ENCODE results near the gene SMC1B. TPM values are rescaled to one million over a fixed set of nuclear protein-coding genes. Genes with fewer than 3 reads are reported as not detected.

The SMC1B gene
- total and polyA plus RNA-seq, 5 donors from 2014 or later, result not detected

DNA sequence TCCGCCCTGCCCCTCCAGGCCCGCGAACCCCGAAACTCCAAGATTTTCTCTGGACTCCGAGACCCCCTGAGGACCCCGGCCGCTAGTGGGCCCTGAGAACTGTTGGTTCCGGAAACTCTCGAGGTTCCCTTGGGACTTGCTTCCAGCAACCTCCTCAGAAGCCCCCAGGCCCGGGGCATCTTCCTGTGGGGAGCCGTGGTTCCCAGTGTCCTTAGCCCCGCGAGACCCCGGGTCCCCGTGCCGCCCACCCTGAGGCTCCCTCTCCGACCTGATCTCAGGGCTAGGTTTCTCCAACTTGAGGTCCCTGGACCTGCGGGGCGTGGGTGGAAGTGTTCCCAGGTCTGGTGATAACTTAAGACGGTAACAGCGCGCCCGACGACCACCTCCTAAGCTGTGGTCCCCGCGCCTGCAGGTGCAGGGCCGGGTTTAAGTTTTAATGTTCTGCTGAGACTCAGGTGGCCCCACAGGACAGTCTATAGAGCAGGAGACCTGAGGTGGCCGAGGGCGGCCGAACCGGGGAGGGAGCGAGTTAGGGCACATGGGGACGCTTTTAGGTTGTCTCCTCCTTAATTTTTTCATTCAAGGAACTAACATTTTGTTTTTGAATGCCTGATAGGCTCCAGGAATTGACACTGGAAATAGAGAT, 102.9 kb downstream of the SMC1B start:
- ATAC-seq (ENCODE audit: low read depth in 2 of 2) (no peak), DNase-seq (peak in 1 of 3 donors; percentile 24)
- peaks cover 11% of the 10 kb centered on the region for H3K36me3 Mint-ChIP-seq
- Histone ChIP-seq H3K4me3 (ENCODE audit: low read depth, low read length) (peak overlapping the region; percentile 73), H3K4me1 (ENCODE audit: control insufficient read depth, insufficient read depth, low read length, poor library complexity, severe bottlenecking) (peaks cover 62% of the 10 kb centered on the region), H3K27ac (ENCODE audit: insufficient read depth, low read length, poor library complexity, severe bottlenecking) (peak overlapping the region; percentile 88), H3K27me3 (ENCODE audit: control insufficient read depth, insufficient read depth, low read length) (no peaks in the 10 kb centered on the region), H3K36me3 (ENCODE audit: control insufficient read depth, insufficient read depth, low read length) (peaks cover 5% of the 10 kb centered on the region), H3K9me3 (ENCODE audit: control insufficient read depth in 2 of 2, low read length in 2 of 2) (no peaks in the 10 kb centered on the region)
- H3K4me1 Mint-ChIP-seq, result peaks cover 8 to 58% (median 42%) of the 10 kb centered on the region in 4 donors
- peaks cover 5% of the 10 kb centered on the region for H3K27me3 Mint-ChIP-seq
- peak overlapping the region; percentile 88 to 97 (median 96) for H3K4me3 Mint-ChIP-seq
- no peaks in the 10 kb centered on the region for H3K9me3 Mint-ChIP-seq
- peak overlapping the region; percentile 84 to 98 (median 98) for H3K27ac Mint-ChIP-seq

- peak within 1 kb of the TSS; percentile 73 for H3K4me3 ChIP-seq (ENCODE audit: low read depth, low read length)
- H3K4me1 ChIP-seq (ENCODE audit: control insufficient read depth, insufficient read depth, low read length, poor library complexity, severe bottlenecking), result peaks cover 55% of the 10 kb centered on the region
- Mint-ChIP-seq H3K9me3 (no peaks in the 10 kb centered on the region), H3K27me3 (peaks cover 5% of the 10 kb centered on the region), H3K4me3 (peak within 1 kb of the TSS; percentile 88 to 97 (median 96)), H3K4me1 (peaks cover 8 to 50% (median 35%) of the 10 kb centered on the region in 4 donors), H3K27ac (peak within 1 kb of the TSS; percentile 84 to 98 (median 98)), H3K36me3 (peaks cover 11% of the 10 kb centered on the region)
- peak; percentile 93 to 96 (median 94) for DNase-seq
- H3K36me3 ChIP-seq (ENCODE audit: control insufficient read depth, insufficient read depth, low read length), result peaks cover 5% of the 10 kb centered on the region
- no peaks in the 10 kb centered on the region for H3K9me3 ChIP-seq (ENCODE audit: control insufficient read depth in 2 of 2, low read length in 2 of 2)
- ATAC-seq (ENCODE audit: low read depth in 2 of 2), result peak; percentile 82 to 84
- no peaks in the 10 kb centered on the region for H3K27me3 ChIP-seq (ENCODE audit: control insufficient read depth, insufficient read depth, low read length)
- H3K27ac ChIP-seq (ENCODE audit: insufficient read depth, low read length, poor library complexity, severe bottlenecking), result peak within 1 kb of the TSS; percentile 88
Measured at GRCh38 chr22:45309422-45310227, 103.8 kb downstream of the SMC1B start, which contains the start of gene FAM118A. Gene FAM118A (plus strand): TSS chr22:45309934. CDS start chr22:45322380, 12,446 bp downstream.

GRCh38 chr22:45308957-45309421, 104.4 kb downstream of the SMC1B start:
- peaks cover 11% of the 10 kb centered on the region for H3K36me3 Mint-ChIP-seq
- peaks cover 5% of the 10 kb centered on the region for H3K27me3 Mint-ChIP-seq
- H3K4me1 Mint-ChIP-seq, result peaks cover 8 to 44% (median 29%) of the 10 kb centered on the region in 4 donors
- Histone ChIP-seq H3K27ac (ENCODE audit: insufficient read depth, low read length, poor library complexity, severe bottlenecking) (peak overlapping the region; percentile 88), H3K27me3 (ENCODE audit: control insufficient read depth, insufficient read depth, low read length) (no peaks in the 10 kb centered on the region), H3K4me3 (ENCODE audit: low read depth, low read length) (peak overlapping the region; percentile 64), H3K9me3 (ENCODE audit: control insufficient read depth in 2 of 2, low read length in 2 of 2) (no peaks in the 10 kb centered on the region), H3K4me1 (ENCODE audit: control insufficient read depth, insufficient read depth, low read length, poor library complexity, severe bottlenecking) (peaks cover 49% of the 10 kb centered on the region), H3K36me3 (ENCODE audit: control insufficient read depth, insufficient read depth, low read length) (peaks cover 5% of the 10 kb centered on the region)
- no peaks in the 10 kb centered on the region for H3K9me3 Mint-ChIP-seq
- DNase-seq, result peak in 1 of 3 donors; percentile 27
- H3K4me3 Mint-ChIP-seq, result peak overlapping the region; percentile 86 to 96 (median 94)
- no peak for ATAC-seq (ENCODE audit: low read depth in 2 of 2)
- H3K27ac Mint-ChIP-seq, result peak overlapping the region; percentile 84 to 98 (median 95)

DNA sequence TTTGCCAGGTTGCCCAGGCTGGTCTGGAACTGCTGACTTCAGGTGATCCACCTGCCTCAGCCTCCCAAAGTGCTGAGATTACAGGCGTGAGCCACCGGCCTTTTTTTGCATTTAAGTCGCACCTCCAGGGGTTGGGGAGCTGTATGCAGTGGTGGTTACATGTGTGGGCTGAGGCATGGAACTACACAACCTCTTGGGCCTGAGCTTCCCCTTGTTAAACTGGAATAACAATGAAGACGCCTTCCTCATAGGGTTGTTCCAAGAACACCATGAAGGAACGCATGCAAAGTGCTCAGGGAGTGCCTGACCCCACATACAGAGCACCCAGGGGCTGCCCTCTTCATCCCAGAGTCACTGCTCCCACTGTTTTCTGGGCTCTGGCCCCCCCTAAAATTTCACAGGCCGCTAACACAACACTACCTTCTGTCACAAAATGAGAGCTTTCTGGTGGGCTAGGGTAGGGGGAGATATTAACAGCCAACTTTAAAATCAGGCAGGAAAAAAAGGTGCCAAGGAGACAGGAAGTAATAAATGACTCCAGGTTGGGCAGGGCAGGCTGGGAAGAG, 104.9 kb downstream of the SMC1B start:
- Mint-ChIP-seq H3K27ac (peak overlapping the region; percentile 79 to 98 (median 95)), H3K4me3 (peak overlapping the region; percentile 86 to 96 (median 94)), H3K9me3 (no peaks in the 10 kb centered on the region), H3K4me1 (peaks cover 8 to 40% (median 24%) of the 10 kb centered on the region in 4 donors), H3K36me3 (peaks cover 11% of the 10 kb centered on the region), H3K27me3 (peaks cover 5% of the 10 kb centered on the region)
- ATAC-seq (ENCODE audit: low read depth in 2 of 2) (no peak), DNase-seq (no peak)
- Histone ChIP-seq H3K36me3 (ENCODE audit: control insufficient read depth, insufficient read depth, low read length) (peaks cover 5% of the 10 kb centered on the region), H3K9me3 (ENCODE audit: control insufficient read depth in 2 of 2, low read length in 2 of 2) (no peaks in the 10 kb centered on the region), H3K4me1 (ENCODE audit: control insufficient read depth, insufficient read depth, low read length, poor library complexity, severe bottlenecking) (peaks cover 44% of the 10 kb centered on the region), H3K27me3 (ENCODE audit: control insufficient read depth, insufficient read depth, low read length) (no peaks in the 10 kb centered on the region), H3K4me3 (ENCODE audit: low read depth, low read length) (no peak overlapping the region), H3K27ac (ENCODE audit: insufficient read depth, low read length, poor library complexity, severe bottlenecking) (peak overlapping the region; percentile 88)

GRCh38 chr22:45306139-45306538, 107.3 kb downstream of the SMC1B start:
- no peaks in the 10 kb centered on the region for H3K9me3 Mint-ChIP-seq
- no peak for ATAC-seq (ENCODE audit: low read depth in 2 of 2)
- Histone ChIP-seq H3K36me3 (ENCODE audit: control insufficient read depth, insufficient read depth, low read length) (no peaks in the 10 kb centered on the region), H3K4me1 (ENCODE audit: control insufficient read depth, insufficient read depth, low read length, poor library complexity, severe bottlenecking) (peaks cover 21% of the 10 kb centered on the region), H3K27me3 (ENCODE audit: control insufficient read depth, insufficient read depth, low read length) (no peaks in the 10 kb centered on the region), H3K27ac (ENCODE audit: insufficient read depth, low read length, poor library complexity, severe bottlenecking) (no peak overlapping the region), H3K4me3 (ENCODE audit: low read depth, low read length) (no peak overlapping the region), H3K9me3 (ENCODE audit: control insufficient read depth in 2 of 2, low read length in 2 of 2) (no peaks in the 10 kb centered on the region)
- H3K36me3 Mint-ChIP-seq, result peaks cover 6% of the 10 kb centered on the region
- H3K27me3 Mint-ChIP-seq, result peaks cover 5% of the 10 kb centered on the region
- H3K27ac Mint-ChIP-seq, result peak overlapping the region in 1 of 3 donors; percentile 21
- no peak for DNase-seq
- peak overlapping the region in 3 of 4 donors; percentile 11 to 76 (median 17) for H3K4me3 Mint-ChIP-seq
- H3K4me1 Mint-ChIP-seq, result peaks cover 6 to 23% (median 11%) of the 10 kb centered on the region in 4 donors

- Histone ChIP-seq H3K4me1 (ENCODE audit: control insufficient read depth, insufficient read depth, low read length, poor library complexity, severe bottlenecking) (peaks cover 15% of the 10 kb centered on the region), H3K9me3 (ENCODE audit: control insufficient read depth in 2 of 2, low read length in 2 of 2) (no peaks in the 10 kb centered on the region), H3K27me3 (ENCODE audit: control insufficient read depth, insufficient read depth, low read length) (no peaks in the 10 kb centered on the region), H3K4me3 (ENCODE audit: low read depth, low read length) (no peak overlapping the region), H3K27ac (ENCODE audit: insufficient read depth, low read length, poor library complexity, severe bottlenecking) (no peak overlapping the region), H3K36me3 (ENCODE audit: control insufficient read depth, insufficient read depth, low read length) (no peaks in the 10 kb centered on the region)
- DNase-seq, result no peak
- Mint-ChIP-seq H3K27me3 (peaks cover 1% of the 10 kb centered on the region), H3K36me3 (no peaks in the 10 kb centered on the region), H3K27ac (no peak overlapping the region), H3K4me3 (peak overlapping the region in 1 of 4 donors; percentile 17), H3K9me3 (no peaks in the 10 kb centered on the region), H3K4me1 (peaks cover under 1 to 17% (median 5%) of the 10 kb centered on the region in 4 donors)
- ATAC-seq (ENCODE audit: low read depth in 2 of 2), result no peak
Measured at GRCh38 chr22:45305456-45306075, 107.8 kb downstream of the SMC1B start.

GRCh38 chr22:45304971-45305370, 108.4 kb downstream of the SMC1B start:
- DNase-seq (no peak), ATAC-seq (ENCODE audit: low read depth in 2 of 2) (no peak)
- Mint-ChIP-seq H3K4me3 (no peak overlapping the region), H3K27ac (no peak overlapping the region), H3K4me1 (peaks cover 0 to 15% (median 4%) of the 10 kb centered on the region in 4 donors), H3K9me3 (no peaks in the 10 kb centered on the region), H3K36me3 (no peaks in the 10 kb centered on the region), H3K27me3 (no peaks in the 10 kb centered on the region)
- Histone ChIP-seq H3K9me3 (ENCODE audit: control insufficient read depth in 2 of 2, low read length in 2 of 2) (no peaks in the 10 kb centered on the region), H3K27me3 (ENCODE audit: control insufficient read depth, insufficient read depth, low read length) (no peaks in the 10 kb centered on the region), H3K4me3 (ENCODE audit: low read depth, low read length) (no peak overlapping the region), H3K27ac (ENCODE audit: insufficient read depth, low read length, poor library complexity, severe bottlenecking) (no peak overlapping the region), H3K4me1 (ENCODE audit: control insufficient read depth, insufficient read depth, low read length, poor library complexity, severe bottlenecking) (peaks cover 10% of the 10 kb centered on the region), H3K36me3 (ENCODE audit: control insufficient read depth, insufficient read depth, low read length) (no peaks in the 10 kb centered on the region)
